Neuronal stem cell (in vitro differentiated cells): ENCODE results near the gene RPLP1.

Experiments used
- DNase-seq: peaks from one replicate; pipeline ENCODE4 v3.0.0-alpha.2; 2013; ENCODE audit warnings: low spot score
- H2AFZ ChIP-seq: one replicate; pipeline ENCODE4 v1.6.1; 2013; ENCODE audit warnings: mild to moderate bottlenecking, low read length, inconsistent platforms
- H2AK5ac ChIP-seq: 2 replicates; pipeline ENCODE4 v1.6.1; 2013; ENCODE audit warnings: low read depth, mild to moderate bottlenecking, inconsistent platforms, low read length, moderate library complexity, mixed read lengths
- H2BK120ac ChIP-seq: 2 replicates; pipeline ENCODE4 v1.6.1; 2013; ENCODE audit warnings: low read depth, mild to moderate bottlenecking, inconsistent platforms, low read length, moderate library complexity, mixed read lengths
- H2BK12ac ChIP-seq: one replicate; pipeline ENCODE4 v1.6.1; 2013; ENCODE audit warnings: low read length, inconsistent platforms
- H2BK15ac ChIP-seq: 2 replicates; pipeline ENCODE4 v1.6.1; 2013; ENCODE audit warnings: mild to moderate bottlenecking, low read length, inconsistent platforms, mixed read lengths
- H2BK5ac ChIP-seq: one replicate; pipeline ENCODE4 v1.6.1; 2013; ENCODE audit warnings: inconsistent platforms, mild to moderate bottlenecking, low read length, moderate library complexity
- H3K14ac ChIP-seq: one replicate; pipeline ENCODE4 v1.6.1; 2013; ENCODE audit warnings: low read length, inconsistent platforms
- H3K18ac ChIP-seq: 2 replicates; pipeline ENCODE4 v1.6.1; 2013; ENCODE audit warnings: low read length, inconsistent platforms
- H3K23ac ChIP-seq: 2 replicates; pipeline ENCODE4 v1.6.1; 2013; ENCODE audit warnings: low read depth, mild to moderate bottlenecking, mixed read lengths, low read length, inconsistent platforms; ENCODE audit not compliant: poor library complexity
- H3K27ac ChIP-seq: replicated peaks from 3 replicates; pipeline ENCODE4 v1.5.1; 2013; ENCODE audit warnings: low read length, inconsistent platforms
- H3K27me3 ChIP-seq, 3 experiments: 2 replicates each; pipeline ENCODE4 v1.6.1; 2013; ENCODE audit warnings: low read length in 3 of 3, mild to moderate bottlenecking in 2 of 3, inconsistent platforms in 1 of 3, low read depth in 1 of 3, mixed read lengths in 1 of 3, moderate library complexity in 1 of 3; ENCODE audit not compliant: control insufficient read depth in 3 of 3, insufficient read depth in 3 of 3
- H3K36me3 ChIP-seq, 2 donors: replicated peaks in 1 of 2; 2 replicates each; pipeline ENCODE4 v1.6.1; 2013; ENCODE audit warnings: low read length in 2 of 2; ENCODE audit not compliant: control insufficient read depth in 2 of 2, insufficient read depth in 2 of 2
- H3K4ac ChIP-seq: 2 replicates; pipeline ENCODE4 v1.6.1; 2013; ENCODE audit warnings: inconsistent platforms, mild to moderate bottlenecking, low read length, moderate library complexity
- H3K4me1 ChIP-seq, 2 donors: 1 replicate in 1 of 2; 2 replicates in 1 of 2; pipeline ENCODE4 v1.6.1; 2013; ENCODE audit warnings: low read length in 2 of 2, low read depth in 1 of 2; ENCODE audit not compliant: control insufficient read depth in 2 of 2, insufficient read depth in 1 of 2
- H3K4me2 ChIP-seq: one replicate; pipeline ENCODE4 v1.6.1; 2013; ENCODE audit warnings: mild to moderate bottlenecking, low read length, inconsistent platforms; ENCODE audit not compliant: insufficient read depth, poor library complexity, severe bottlenecking
- H3K4me3 ChIP-seq, 2 donors: 2 replicates each; pipeline ENCODE4 v1.5.1; 2013; ENCODE audit warnings: low read length in 2 of 2, mild to moderate bottlenecking in 2 of 2, inconsistent platforms in 1 of 2, moderate library complexity in 1 of 2
- H3K79me1 ChIP-seq: one replicate; pipeline ENCODE4 v1.6.1; 2013; ENCODE audit warnings: low read depth, mild to moderate bottlenecking, inconsistent platforms, low read length, moderate library complexity
- H3K9ac ChIP-seq: one replicate; pipeline ENCODE4 v1.6.1; 2013; ENCODE audit warnings: mild to moderate bottlenecking, low read depth, low read length, inconsistent platforms; ENCODE audit not compliant: poor library complexity
- H3K9me3 ChIP-seq, 2 donors: replicated peaks in 1 of 2; 2 replicates each; pipeline versions ENCODE3 to v1.6.1; 2013; ENCODE audit warnings: low read length in 2 of 2, mild to moderate bottlenecking in 2 of 2, inconsistent platforms in 1 of 2, low read depth in 1 of 2, mixed read lengths in 1 of 2, moderate library complexity in 1 of 2; ENCODE audit not compliant: control insufficient read depth in 2 of 2, insufficient read depth in 1 of 2
- H4K8ac ChIP-seq: one replicate; pipeline ENCODE4 v1.6.1; 2013; ENCODE audit warnings: low read depth, mild to moderate bottlenecking, inconsistent platforms, low read length, moderate library complexity
- H4K91ac ChIP-seq: one replicate; pipeline ENCODE4 v1.6.1; 2013; ENCODE audit warnings: low read length, low read depth, mild to moderate bottlenecking, inconsistent platforms; ENCODE audit not compliant: poor library complexity
- WGBS, 2 donors: extraction: QIAGEN DNeasy Blood & Tissue Kit; methylation state at CpG; one replicate each; pipeline ENCODE4 v1.1.7; 2013; ENCODE audit warnings: missing lambda C conversion rate in 2 of 2, mixed read lengths in 1 of 2; ENCODE audit not compliant: insufficient read length in 2 of 2, insufficient replicate concordance in 1 of 2; ENCODE audit errors: extremely low coverage in 2 of 2; 5-methylcytosine and 5-hydroxymethylcytosine counted together

RPLP1 gene

DNA sequence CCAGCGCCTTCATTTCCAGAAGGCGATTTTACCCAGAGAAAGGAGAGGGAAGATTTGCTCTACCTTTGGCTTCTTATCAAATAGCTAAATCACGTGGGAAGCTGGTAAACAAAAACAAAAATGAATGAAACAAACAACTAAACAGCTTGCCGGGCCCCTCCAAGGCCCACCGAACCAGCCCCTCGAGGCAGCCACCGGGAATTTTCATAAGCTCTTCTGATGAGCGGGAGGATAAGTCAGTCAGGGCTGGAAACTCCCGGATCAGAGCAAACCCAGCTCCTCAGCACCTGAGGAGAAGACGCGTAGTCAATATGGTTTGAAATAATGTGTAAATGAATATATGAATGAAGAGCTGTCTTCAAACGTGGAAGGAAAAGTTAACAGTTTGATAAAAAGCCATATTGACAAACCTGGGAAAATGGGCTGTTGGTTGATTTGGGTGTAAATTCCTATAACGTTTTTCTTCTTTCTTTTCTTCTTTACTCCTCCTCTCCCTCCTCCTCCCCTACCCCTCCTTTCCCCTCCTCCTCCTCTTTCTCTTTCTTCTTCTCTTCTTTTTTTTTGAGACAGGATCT is 10.7 kb downstream of the RPLP1 start:
- Histone ChIP-seq H3K36me3 (no peaks in the 10 kb centered on the region), H3K4ac (no peak overlapping the region), H4K8ac (no peak overlapping the region), H2AK5ac (peak overlapping the region; percentile 2), H3K27ac (peak overlapping the region; percentile 88), H2BK120ac (no peak overlapping the region), H3K4me2 (peak overlapping the region; percentile 59), H4K91ac (no peak overlapping the region), H3K18ac (peak overlapping the region; percentile 20), H3K4me3 (peak overlapping the region; percentile 46 to 47), H2BK5ac (no peak overlapping the region), H3K79me1 (no peaks in the 10 kb centered on the region), H3K27me3 (peaks cover 0 to 9% (median 0%) of the 10 kb centered on the region in 3 experiments), H2BK15ac (no peak overlapping the region), H2BK12ac (no peak overlapping the region), H3K4me1 (peaks cover 0 to 4% of the 10 kb centered on the region in 2 donors), H3K9me3 (peaks cover 0 to 3% of the 10 kb centered on the region in 2 donors), H2AFZ (peak overlapping the region; percentile 93), H3K9ac (no peak overlapping the region), H3K23ac (no peak overlapping the region), H3K14ac (no peak overlapping the region)
- no peak for DNase-seq
- WGBS, 2 donors = 100% methylated on average over 1 of the region's 13 CpGs; no CpG with 5 or more reads in 1 of the 2 donors

- H3K27me3 ChIP-seq = peaks cover 0 to 22% (median 0%) of the 10 kb centered on the region in 3 experiments
- WGBS, 2 donors = no CpG with 5 or more reads among the region's 1 CpG
- H3K4me3 ChIP-seq = no peak overlapping the region
- H3K9ac ChIP-seq = no peak overlapping the region
- H3K4ac ChIP-seq = no peak overlapping the region
- H3K4me2 ChIP-seq = no peak overlapping the region
- H3K79me1 ChIP-seq = no peaks in the 10 kb centered on the region
- no peak overlapping the region for H2BK120ac ChIP-seq
- H2AK5ac ChIP-seq = no peak overlapping the region
- no peak overlapping the region for H3K23ac ChIP-seq
- peaks cover 0 to 3% of the 10 kb centered on the region in 2 donors for H3K9me3 ChIP-seq
- no peak overlapping the region for H2BK5ac ChIP-seq
- no peak overlapping the region for H2BK15ac ChIP-seq
- H3K18ac ChIP-seq = no peak overlapping the region
- H3K14ac ChIP-seq = no peak overlapping the region
- H3K4me1 ChIP-seq = peaks cover 0 to 4% of the 10 kb centered on the region in 2 donors
- H4K91ac ChIP-seq = no peak overlapping the region
- H4K8ac ChIP-seq = no peak overlapping the region
- H3K36me3 ChIP-seq = no peaks in the 10 kb centered on the region
- H2BK12ac ChIP-seq = no peak overlapping the region
- no peak overlapping the region for H3K27ac ChIP-seq
- no peak for DNase-seq
- no peak overlapping the region for H2AFZ ChIP-seq
These were observed 12.6 kb downstream of the RPLP1 start for GRCh38 chr15:69465253-69465652.

DNA sequence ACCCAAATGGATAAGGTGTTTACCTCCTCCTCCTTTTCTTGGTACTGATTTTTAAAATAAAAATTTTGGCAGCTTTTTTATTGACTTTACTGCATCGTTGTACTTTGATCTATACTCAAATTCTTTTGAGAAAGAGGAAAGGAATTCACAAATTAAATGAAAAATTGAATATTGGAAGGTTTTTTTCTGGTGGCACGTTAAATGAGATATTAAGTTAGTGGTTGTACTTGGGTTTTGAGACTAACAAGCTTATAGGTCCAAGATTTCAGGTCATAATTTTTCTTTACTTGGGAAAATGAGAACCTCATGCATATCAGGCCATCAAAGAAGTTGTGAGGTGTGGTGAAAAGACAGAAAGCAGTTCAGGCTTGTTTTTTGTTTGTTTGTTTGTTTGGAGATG is 14.1 kb downstream of the RPLP1 start:
- H4K91ac ChIP-seq = no peak overlapping the region
- H3K4me2 ChIP-seq = no peak overlapping the region
- H3K14ac ChIP-seq = no peak overlapping the region
- no peak overlapping the region for H2BK15ac ChIP-seq
- H3K79me1 ChIP-seq = no peaks in the 10 kb centered on the region
- no peak for DNase-seq
- no peak overlapping the region for H2BK120ac ChIP-seq
- no peak overlapping the region for H3K27ac ChIP-seq
- no peak overlapping the region for H3K4ac ChIP-seq
- H3K4me1 ChIP-seq = peaks cover 0 to 4% of the 10 kb centered on the region in 2 donors
- H4K8ac ChIP-seq = no peak overlapping the region
- WGBS, 2 donors = 100% methylated on average over 1 of the region's 2 CpGs
- H2BK5ac ChIP-seq = no peak overlapping the region
- H3K36me3 ChIP-seq = no peaks in the 10 kb centered on the region
- H3K9ac ChIP-seq = no peak overlapping the region
- H3K9me3 ChIP-seq = peaks cover 0 to 3% of the 10 kb centered on the region in 2 donors
- H3K27me3 ChIP-seq = peaks cover 0 to 22% (median 0%) of the 10 kb centered on the region in 3 experiments
- H2AFZ ChIP-seq = no peak overlapping the region
- no peak overlapping the region for H3K4me3 ChIP-seq
- no peak overlapping the region for H3K23ac ChIP-seq
- no peak overlapping the region for H2AK5ac ChIP-seq
- no peak overlapping the region for H3K18ac ChIP-seq
- H2BK12ac ChIP-seq = no peak overlapping the region

DNA sequence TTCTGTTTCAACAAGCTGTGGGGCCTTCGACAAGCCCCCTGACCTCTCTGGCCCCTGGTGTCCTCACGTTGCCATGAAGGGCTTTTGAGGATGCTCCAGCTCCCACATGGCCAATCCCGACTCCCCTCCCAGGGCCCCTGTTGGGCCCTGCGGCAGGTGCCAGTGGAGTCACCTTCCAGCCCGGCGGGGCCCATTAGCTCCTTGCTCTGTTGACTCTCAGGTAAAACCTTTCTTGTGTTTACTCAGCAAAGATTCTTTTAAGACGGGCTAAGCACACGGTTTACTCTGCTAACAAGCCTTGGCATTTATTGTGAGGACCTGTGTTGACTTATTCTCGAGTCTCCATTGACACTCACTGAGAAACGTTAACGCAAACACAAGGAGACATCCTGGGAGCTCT is 15.0 kb downstream of the RPLP1 start:
- no peak overlapping the region for H3K9ac ChIP-seq
- H3K9me3 ChIP-seq = no peaks in the 10 kb centered on the region
- no peak overlapping the region for H3K4ac ChIP-seq
- H3K4me3 ChIP-seq = no peak overlapping the region
- H2AFZ ChIP-seq = no peak overlapping the region
- H3K18ac ChIP-seq = no peak overlapping the region
- peaks cover 0 to 22% (median 0%) of the 10 kb centered on the region in 3 experiments for H3K27me3 ChIP-seq
- no peak overlapping the region for H2BK12ac ChIP-seq
- no peak overlapping the region for H3K4me2 ChIP-seq
- no peak overlapping the region for H2BK5ac ChIP-seq
- no peak overlapping the region for H3K27ac ChIP-seq
- peak overlapping the region; percentile 71 for H2AK5ac ChIP-seq
- no peak overlapping the region for H3K23ac ChIP-seq
- peaks cover 0 to 4% of the 10 kb centered on the region in 2 donors for H3K4me1 ChIP-seq
- no peak overlapping the region for H4K8ac ChIP-seq
- H2BK15ac ChIP-seq = no peak overlapping the region
- no peaks in the 10 kb centered on the region for H3K79me1 ChIP-seq
- no peaks in the 10 kb centered on the region for H3K36me3 ChIP-seq
- H2BK120ac ChIP-seq = no peak overlapping the region
- no peak overlapping the region for H3K14ac ChIP-seq
- WGBS, 2 donors = no CpG with 5 or more reads among the region's 11 CpGs
- DNase-seq = no peak
- no peak overlapping the region for H4K91ac ChIP-seq
